C4-2B (cell line): ENCODE measurements around the gene PPFIA3.

Source experiments
- ZFX ChIP-seq: fragments of 450-650 bp; IDR thresholded peaks from 2 replicates; pipeline ENCODE4 v1.6.1; 2017
- TF ChIP-seq, protein P1 (sequence below): fragments of 450-650 bp; conservative IDR thresholded peaks from 2 replicates; pipeline ENCODE4 v1.5.1; 2017; ENCODE audit warnings: mild to moderate bottlenecking

GRCh38 chr19:49120868-49121267, 1.5 kb downstream of the PPFIA3 start:
- TF ChIP-seq, protein P1, sequence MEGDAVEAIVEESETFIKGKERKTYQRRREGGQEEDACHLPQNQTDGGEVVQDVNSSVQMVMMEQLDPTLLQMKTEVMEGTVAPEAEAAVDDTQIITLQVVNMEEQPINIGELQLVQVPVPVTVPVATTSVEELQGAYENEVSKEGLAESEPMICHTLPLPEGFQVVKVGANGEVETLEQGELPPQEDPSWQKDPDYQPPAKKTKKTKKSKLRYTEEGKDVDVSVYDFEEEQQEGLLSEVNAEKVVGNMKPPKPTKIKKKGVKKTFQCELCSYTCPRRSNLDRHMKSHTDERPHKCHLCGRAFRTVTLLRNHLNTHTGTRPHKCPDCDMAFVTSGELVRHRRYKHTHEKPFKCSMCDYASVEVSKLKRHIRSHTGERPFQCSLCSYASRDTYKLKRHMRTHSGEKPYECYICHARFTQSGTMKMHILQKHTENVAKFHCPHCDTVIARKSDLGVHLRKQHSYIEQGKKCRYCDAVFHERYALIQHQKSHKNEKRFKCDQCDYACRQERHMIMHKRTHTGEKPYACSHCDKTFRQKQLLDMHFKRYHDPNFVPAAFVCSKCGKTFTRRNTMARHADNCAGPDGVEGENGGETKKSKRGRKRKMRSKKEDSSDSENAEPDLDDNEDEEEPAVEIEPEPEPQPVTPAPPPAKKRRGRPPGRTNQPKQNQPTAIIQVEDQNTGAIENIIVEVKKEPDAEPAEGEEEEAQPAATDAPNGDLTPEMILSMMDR, result no peak
- TF ChIP-seq ZFX, result no peak
